Smooth muscle cell of the umbilical artery (primary cell): Measurements from ENCODE around the gene CTAGE15. TPM values are rescaled to one million over a fixed set of nuclear protein-coding genes. Genes with fewer than 3 reads are reported as not detected.

ENCODE experiments used
- total RNA-seq: library from RNA; depleted of rRNA; stranded (reverse); fragments of >200 nt; gene quantifications from 2 replicates; pipeline ENCODE4 v1.2.3, GENCODE V29; 2014

The CTAGE15 gene
- not detected in 2 replicates for total RNA-seq

GRCh38 chr7:143571501-143571900, at the start of gene CTAGE15:
Gene CTAGE15, plus strand, starts transcription at chr7:143571801. Its CDS starts 17 bp downstream, at chr7:143571818.

GRCh38 chr7:143620646-143621045, 49.0 kb downstream of the CTAGE15 start, which contains the start of gene TCAF2:
Gene TCAF2, plus strand, starts transcription at chr7:143620974.

Other genes with a start within 250 kb of the CTAGE15 start
- gene FAM131B, start 209.1 kb upstream of the CTAGE15 start, total RNA-seq = 3.6 and 4.0 TPM in 2 replicates
- 35.9 and 112 TPM in 2 replicates for gene ZYX, start 190.5 kb upstream of the CTAGE15 start, total RNA-seq
- 0.09 TPM in 1 of 2 replicates, not detected in the other for gene EPHA1, start 162.9 kb upstream of the CTAGE15 start, total RNA-seq
- not detected in 2 replicates for gene TAS2R60, start 128.3 kb upstream of the CTAGE15 start, total RNA-seq
- 0.14 TPM in 1 of 2 replicates, not detected in the other for gene TAS2R41, start 93.9 kb upstream of the CTAGE15 start, total RNA-seq
- gene TCAF2, start 49.2 kb downstream of the CTAGE15 start, total RNA-seq = 1.8 and 2.4 TPM in 2 replicates
- gene CTAGE6, start 185.9 kb downstream of the CTAGE15 start, total RNA-seq = 0.89 and 1.3 TPM in 2 replicates